ENCODE data around the gene NR5A2.

Gene NR5A2

GRCh38 chr1:200223613-200224012 lies 196.1 kb downstream of the NR5A2 start:
- no peak for TF ChIP-seq CTCF (IDR thresholded peaks at IDR 0.05; ENCODE audit: borderline replicate concordance, control extremely low read depth, extremely low read depth, insufficient read depth, missing control alignments)
- in situ Hi-C loops (cut with MboI; ENCODE audit: low sequenced_read_pairs, unreplicated experiment) = no loop called here
- no peak for DNase-seq (ENCODE audit: low spot score)

- in situ Hi-C loops (cut with MboI; ENCODE audit: low sequenced_read_pairs, unreplicated experiment) = no loop called here
- TF ChIP-seq CTCF (IDR thresholded peaks at IDR 0.05; ENCODE audit: borderline replicate concordance, control extremely low read depth, extremely low read depth, insufficient read depth, missing control alignments) = no peak
- DNase-seq (ENCODE audit: low spot score) = no peak
Observed at GRCh38 chr1:200224315-200224714, 196.8 kb downstream of the NR5A2 start.

- DNase-seq (ENCODE audit: low spot score) = no peak
Observed at GRCh38 chr1:200226268-200226968, 198.9 kb downstream of the NR5A2 start.

GRCh38 chr1:200226969-200227303 lies 199.4 kb downstream of the NR5A2 start:
- TF ChIP-seq CTCF (IDR thresholded peaks at IDR 0.05; ENCODE audit: borderline replicate concordance, control extremely low read depth, extremely low read depth, insufficient read depth, missing control alignments) = no peak
- in situ Hi-C loops (cut with MboI; ENCODE audit: low sequenced_read_pairs, unreplicated experiment) = no loop called here
- no peak for DNase-seq (ENCODE audit: low spot score)

More at GRCh38 chr1:200226268-200226968, 198.9 kb downstream of the NR5A2 start:
- in situ Hi-C loops (cut with MboI; ENCODE audit: low sequenced_read_pairs, unreplicated experiment) = no loop called here
- no peak for TF ChIP-seq CTCF (IDR thresholded peaks at IDR 0.05; ENCODE audit: borderline replicate concordance, control extremely low read depth, extremely low read depth, insufficient read depth, missing control alignments)
